Osteocyte (in vitro differentiated cells): ENCODE data around the gene TMEM138. TPM values are rescaled to one million over a fixed set of nuclear protein-coding genes. Genes with fewer than 3 reads are reported as not detected.

Experiments
- DNase-seq: peaks from one replicate; pipeline ENCODE4 v3.0.0; 2021; ENCODE audit warnings: mixed read lengths; ENCODE audit not compliant: unreplicated experiment; ENCODE audit errors: extremely low spot score
- H3K27ac Mint-ChIP-seq: one replicate; pipeline ENCODE4 v1.8.0; 2021; ENCODE audit warnings: mild to moderate bottlenecking, mixed read lengths; ENCODE audit not compliant: unreplicated experiment
- H3K27me3 Mint-ChIP-seq: one replicate; pipeline ENCODE4 v1.8.0; 2021; ENCODE audit warnings: mixed read lengths; ENCODE audit not compliant: unreplicated experiment
- H3K36me3 Mint-ChIP-seq: one replicate; pipeline ENCODE4 v1.8.0; 2021; ENCODE audit warnings: mixed read lengths; ENCODE audit not compliant: unreplicated experiment
- H3K4me1 Mint-ChIP-seq: one replicate; pipeline ENCODE4 v1.8.0; 2021; ENCODE audit warnings: mixed read lengths; ENCODE audit not compliant: unreplicated experiment
- H3K4me3 Mint-ChIP-seq: one replicate; pipeline ENCODE4 v1.8.0; 2021; ENCODE audit warnings: mild to moderate bottlenecking, moderate library complexity, mixed read lengths; ENCODE audit not compliant: unreplicated experiment
- H3K9me3 Mint-ChIP-seq: one replicate; pipeline ENCODE4 v1.8.0; 2021; ENCODE audit warnings: mixed read lengths; ENCODE audit not compliant: unreplicated experiment
- CTCF ChIP-seq: fragments of 200-600 bp; sonication (generic); IDR thresholded peaks from 2 replicates; pipeline ENCODE4 v1.5.0; 2021; ENCODE audit warnings: antibody characterized with exemption, mild to moderate bottlenecking, moderate library complexity
- total RNA-seq: library from RNA; stranded (reverse); gene quantifications from 2 replicates; pipeline ENCODE4 v1.2.1, GENCODE V29; 2021

The TMEM138 gene
- total RNA-seq, 1 donor from 2014 or later = 49.4 TPM

DNA sequence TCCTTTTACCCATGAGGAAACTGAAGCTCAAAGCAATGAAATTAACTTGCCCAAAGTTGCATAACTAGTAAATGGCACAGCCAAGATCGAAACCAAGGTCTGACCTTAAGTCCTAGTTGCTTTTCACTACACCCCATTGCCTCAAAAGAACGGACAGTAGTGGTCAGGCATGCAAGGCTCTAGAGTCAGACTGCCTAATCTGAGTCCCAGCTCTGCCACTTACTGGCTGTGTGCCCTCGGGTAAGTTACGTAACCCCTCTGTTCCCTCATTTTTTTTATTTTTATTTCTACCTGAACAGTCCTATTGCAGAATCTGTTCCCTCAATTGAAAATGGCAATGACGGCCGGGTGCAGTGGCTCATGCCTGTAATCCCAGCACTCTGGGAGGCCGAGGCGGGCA lies 10.1 kb upstream of the TMEM138 start:
- no peak for DNase-seq
- Mint-ChIP-seq H3K4me1 (no peaks in the 10 kb centered on the region), H3K9me3 (no peaks in the 10 kb centered on the region), H3K27ac (no peak overlapping the region), H3K27me3 (no peaks in the 10 kb centered on the region), H3K4me3 (no peak overlapping the region), H3K36me3 (peaks cover 16% of the 10 kb centered on the region)
- TF ChIP-seq CTCF = no peak

DNA sequence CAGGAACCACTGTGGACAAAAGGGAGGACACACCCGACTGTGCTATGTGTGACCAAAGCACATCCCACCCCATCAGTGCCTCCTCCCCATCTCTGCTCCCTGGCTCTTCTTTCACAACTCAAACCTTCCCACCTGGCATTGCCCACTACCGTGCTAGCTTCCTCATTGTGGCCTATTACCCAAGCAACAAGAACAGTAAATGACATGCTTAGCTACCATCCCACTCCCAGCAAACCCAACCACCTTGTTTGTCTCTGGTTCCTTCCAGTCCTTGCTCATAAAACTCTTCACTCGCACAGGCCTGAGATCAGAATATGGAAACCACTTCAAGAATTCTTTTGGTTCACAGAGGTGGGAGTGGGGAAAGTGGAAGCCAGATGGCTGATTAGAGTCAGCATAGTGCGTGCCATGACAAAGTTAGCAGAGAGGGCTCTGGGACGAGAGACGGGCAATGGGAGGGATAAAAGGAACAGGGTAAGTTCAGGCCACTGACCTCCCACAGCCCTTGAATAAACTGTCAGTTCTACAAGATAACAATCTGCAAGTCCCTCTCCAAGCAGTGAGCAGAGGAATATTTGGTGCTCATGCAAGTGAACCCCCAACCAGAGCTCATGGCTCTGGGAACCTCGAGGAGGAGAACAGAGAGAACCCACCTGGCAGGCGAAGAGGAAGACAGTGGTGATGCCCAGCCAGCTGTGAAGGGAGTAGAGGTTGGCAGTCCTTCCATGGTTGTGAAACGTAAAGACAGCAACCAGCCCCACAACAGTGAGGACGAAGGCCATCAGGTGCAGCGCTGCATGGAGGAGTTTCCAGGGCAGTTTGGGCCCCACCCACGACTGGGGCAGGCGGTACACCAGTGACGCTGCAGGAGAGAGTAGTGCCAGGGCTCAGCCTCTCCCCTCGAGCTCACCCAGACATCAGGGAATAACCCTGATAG lies 8.8 kb upstream of the TMEM138 start:
- Mint-ChIP-seq H3K27me3 (no peaks in the 10 kb centered on the region), H3K27ac (no peak overlapping the region), H3K4me1 (no peaks in the 10 kb centered on the region), H3K9me3 (no peaks in the 10 kb centered on the region), H3K36me3 (peaks cover 16% of the 10 kb centered on the region), H3K4me3 (no peak overlapping the region)
- no peak for DNase-seq
- TF ChIP-seq CTCF = no peak

- Mint-ChIP-seq H3K27ac (no peak overlapping the region), H3K9me3 (no peaks in the 10 kb centered on the region), H3K27me3 (no peaks in the 10 kb centered on the region), H3K4me1 (no peaks in the 10 kb centered on the region), H3K36me3 (peaks cover 16% of the 10 kb centered on the region), H3K4me3 (no peak overlapping the region)
- DNase-seq = no peak
- no peak for TF ChIP-seq CTCF
Measured at GRCh38 chr11:61354208-61354607, 8.0 kb upstream of the TMEM138 start.

- no peak for DNase-seq
- Mint-ChIP-seq H3K4me3 (no peak overlapping the region), H3K4me1 (peaks cover 12% of the 10 kb centered on the region), H3K27ac (no peak overlapping the region), H3K36me3 (peaks cover 13% of the 10 kb centered on the region), H3K27me3 (no peaks in the 10 kb centered on the region), H3K9me3 (no peaks in the 10 kb centered on the region)
- TF ChIP-seq CTCF = no peak
Measured at GRCh38 chr11:61356706-61357105, 5.5 kb upstream of the TMEM138 start.

GRCh38 chr11:61357233-61357893 lies 4.8 kb upstream of the TMEM138 start:
- H3K27me3 Mint-ChIP-seq = no peaks in the 10 kb centered on the region
- no peaks in the 10 kb centered on the region for H3K9me3 Mint-ChIP-seq
- peaks cover 12% of the 10 kb centered on the region for H3K4me1 Mint-ChIP-seq
- peaks cover 13% of the 10 kb centered on the region for H3K36me3 Mint-ChIP-seq
- no peak overlapping the region for H3K4me3 Mint-ChIP-seq
- H3K27ac Mint-ChIP-seq = no peak overlapping the region
- TF ChIP-seq CTCF = no peak
- DNase-seq = no peak
